Measurements from ENCODE around the gene RAP1GAP.

The RAP1GAP gene

DNA sequence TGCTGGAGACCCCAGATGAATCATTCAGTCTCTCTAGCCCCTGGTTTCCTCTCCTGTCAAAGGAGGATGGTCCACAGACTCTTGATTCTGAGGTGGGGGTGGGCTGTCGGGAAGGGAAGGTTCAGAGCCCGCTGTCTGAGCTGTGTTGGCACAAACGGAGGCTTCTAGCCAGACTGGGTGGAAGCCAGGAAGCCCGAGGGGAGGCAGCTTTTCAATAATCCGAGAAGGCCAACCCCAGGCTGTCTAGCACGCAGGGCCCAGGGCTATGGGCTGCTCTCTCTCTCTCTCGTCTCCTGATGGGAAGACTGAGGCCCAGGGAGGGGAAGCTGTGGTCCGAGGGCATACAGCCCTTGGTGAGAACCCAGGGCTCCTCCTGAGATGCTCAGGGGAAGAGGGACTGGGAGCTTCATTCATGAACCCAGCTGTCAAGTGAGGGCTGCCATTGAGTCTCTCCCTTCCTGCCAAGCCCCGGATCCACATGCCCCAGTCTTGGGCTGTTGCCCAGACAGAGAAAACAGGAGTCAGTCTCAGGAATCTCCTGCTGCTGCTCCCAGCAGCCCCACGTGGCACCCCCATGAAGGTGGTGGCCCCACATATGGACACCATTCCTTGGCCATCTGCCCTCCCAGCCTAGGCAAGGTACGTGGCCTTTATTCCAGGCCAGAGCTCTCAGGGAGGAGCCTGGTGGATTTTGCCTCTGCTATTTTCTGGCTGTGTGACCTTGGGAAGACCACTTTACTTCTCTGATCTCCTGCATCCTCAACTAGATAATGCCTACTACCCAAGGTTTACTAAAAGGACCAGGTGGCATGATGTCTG lies 44.4 kb downstream of the RAP1GAP start:
- no peak for DNase-seq

DNA sequence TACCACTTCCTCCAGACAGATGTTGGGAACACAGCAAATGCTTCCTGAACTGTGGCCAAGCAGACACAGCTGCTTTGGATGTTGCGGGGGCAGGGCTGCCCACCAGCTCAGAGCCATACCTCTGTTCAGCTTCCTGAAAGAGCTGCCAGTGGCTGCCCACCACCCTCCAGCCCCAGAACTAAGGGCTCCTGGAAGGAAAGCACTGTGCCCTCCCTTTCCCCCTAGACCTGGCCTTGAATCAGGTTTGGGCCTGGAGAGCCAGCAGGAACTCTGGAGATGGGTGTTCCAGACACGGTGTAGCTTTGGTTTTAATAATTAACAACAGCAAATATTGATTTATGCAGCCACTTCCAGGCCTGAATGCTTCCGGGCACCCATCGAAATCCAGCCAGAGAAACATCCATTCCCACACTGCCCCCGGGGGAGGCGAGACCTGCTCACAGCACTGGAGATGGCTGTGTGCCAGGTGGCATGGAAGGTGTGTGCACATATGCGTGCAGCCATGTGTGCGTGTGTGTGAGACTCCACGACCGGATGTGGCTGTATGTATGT lies 45.7 kb downstream of the RAP1GAP start:
- DNase-seq, result no peak

- DNase-seq, result no peak
Measured at GRCh38 chr1:21622466-21623315, 46.5 kb downstream of the RAP1GAP start.

DNA sequence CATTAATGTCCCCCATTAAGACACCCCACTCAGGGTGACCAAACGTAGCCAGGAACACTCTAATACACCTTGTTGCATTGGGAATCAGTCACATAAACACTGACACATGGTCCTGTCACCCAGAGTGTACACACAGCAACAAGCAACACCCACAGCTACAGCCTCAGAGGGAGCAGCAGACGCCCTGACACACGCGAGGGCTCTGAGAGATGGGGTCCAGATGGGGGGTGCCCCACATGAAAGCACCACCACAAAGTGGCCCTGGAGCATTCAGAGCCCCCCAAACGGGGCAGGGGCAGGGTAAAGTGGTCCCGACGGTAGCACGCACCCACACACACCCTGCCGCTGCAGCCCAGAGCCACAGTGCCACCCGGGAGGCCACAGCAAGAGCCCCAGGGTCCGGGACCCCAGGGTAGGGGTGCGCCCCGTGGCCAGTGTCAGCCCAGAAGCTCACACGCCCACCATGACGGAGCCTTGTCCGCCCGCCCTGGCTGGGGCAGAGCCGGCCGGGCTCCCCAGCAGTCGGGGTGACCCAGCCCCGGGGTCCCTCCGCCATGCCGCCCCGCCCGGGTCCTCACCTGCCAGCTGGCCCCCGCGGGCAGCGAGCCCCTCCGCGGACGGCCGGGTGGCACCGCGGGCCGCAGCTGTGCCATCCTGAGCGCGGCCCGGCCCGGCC lies 47.3 kb downstream of the RAP1GAP start:
- DNase-seq, result no peak

DNA sequence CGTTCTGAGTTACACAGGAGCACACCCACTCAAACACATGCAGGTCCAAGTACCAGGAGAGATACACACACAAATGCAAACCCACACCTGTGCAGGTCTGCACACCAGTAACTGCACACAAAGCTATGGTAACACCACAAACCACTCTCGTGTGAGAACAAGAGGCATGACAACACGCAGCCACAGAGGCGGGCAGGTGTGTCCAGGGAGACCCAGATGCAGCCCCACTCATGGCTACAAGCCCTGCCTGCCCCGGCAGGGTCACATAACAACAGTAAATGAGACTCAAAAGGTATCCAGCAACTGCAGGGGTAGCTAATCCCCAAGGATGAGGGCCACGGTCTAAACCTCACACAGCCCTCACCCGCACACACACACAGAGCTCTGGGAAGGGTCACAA lies 48.1 kb downstream of the RAP1GAP start:
- no peak for DNase-seq

DNA sequence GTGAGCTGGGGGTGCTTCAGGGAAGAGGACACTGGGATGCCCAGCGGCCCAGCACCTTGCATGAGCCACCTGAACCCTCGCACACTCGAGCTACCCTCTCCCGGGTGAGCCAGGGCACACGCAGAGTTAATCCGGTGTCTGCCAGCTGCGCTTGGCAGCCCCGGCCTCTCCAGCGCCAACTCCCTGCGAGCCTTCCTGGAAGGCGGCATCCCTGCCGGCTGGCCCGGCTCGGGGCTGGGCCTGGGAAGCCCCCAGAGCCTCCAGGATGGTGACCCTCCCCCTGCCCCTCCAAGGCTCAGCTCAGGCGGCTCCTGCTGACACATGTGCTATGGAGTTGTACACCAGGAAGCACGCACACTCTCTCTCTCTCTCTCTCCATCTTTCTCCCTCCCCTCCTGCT lies 48.7 kb downstream of the RAP1GAP start:
- no peak for DNase-seq

- no peak for DNase-seq
Measured at GRCh38 chr1:21620011-21620410, 49.1 kb downstream of the RAP1GAP start.

- no peak for DNase-seq
Measured at GRCh38 chr1:21619375-21619947, 49.7 kb downstream of the RAP1GAP start.

GRCh38 chr1:21618561-21619374 lies 50.4 kb downstream of the RAP1GAP start:
- no peak for DNase-seq

DNA sequence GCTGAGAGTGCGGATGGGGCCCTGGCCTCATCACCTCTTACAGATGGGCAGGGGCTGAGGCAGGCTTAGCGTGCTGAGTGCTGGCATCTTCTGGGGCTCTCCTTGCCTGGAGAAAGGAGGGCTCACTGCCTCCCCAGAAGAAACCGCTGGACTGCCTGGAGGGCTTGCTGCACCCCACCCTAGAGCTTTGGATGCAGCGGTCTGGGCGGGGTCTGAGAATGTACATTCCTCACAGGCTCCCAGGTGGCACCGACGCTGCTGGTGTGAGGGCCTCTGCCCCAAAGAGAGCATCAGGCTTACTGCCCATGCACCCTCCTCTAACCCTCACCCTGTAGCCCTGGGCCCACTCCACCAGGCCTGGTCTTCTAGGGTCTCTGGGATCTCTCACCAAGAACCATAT lies 51.1 kb downstream of the RAP1GAP start:
- DNase-seq, result no peak

- DNase-seq, result no peak
Measured at GRCh38 chr1:21617126-21617738, 51.9 kb downstream of the RAP1GAP start.

GRCh38 chr1:21616372-21616771 lies 52.8 kb downstream of the RAP1GAP start:
- DNase-seq, result no peak

DNA sequence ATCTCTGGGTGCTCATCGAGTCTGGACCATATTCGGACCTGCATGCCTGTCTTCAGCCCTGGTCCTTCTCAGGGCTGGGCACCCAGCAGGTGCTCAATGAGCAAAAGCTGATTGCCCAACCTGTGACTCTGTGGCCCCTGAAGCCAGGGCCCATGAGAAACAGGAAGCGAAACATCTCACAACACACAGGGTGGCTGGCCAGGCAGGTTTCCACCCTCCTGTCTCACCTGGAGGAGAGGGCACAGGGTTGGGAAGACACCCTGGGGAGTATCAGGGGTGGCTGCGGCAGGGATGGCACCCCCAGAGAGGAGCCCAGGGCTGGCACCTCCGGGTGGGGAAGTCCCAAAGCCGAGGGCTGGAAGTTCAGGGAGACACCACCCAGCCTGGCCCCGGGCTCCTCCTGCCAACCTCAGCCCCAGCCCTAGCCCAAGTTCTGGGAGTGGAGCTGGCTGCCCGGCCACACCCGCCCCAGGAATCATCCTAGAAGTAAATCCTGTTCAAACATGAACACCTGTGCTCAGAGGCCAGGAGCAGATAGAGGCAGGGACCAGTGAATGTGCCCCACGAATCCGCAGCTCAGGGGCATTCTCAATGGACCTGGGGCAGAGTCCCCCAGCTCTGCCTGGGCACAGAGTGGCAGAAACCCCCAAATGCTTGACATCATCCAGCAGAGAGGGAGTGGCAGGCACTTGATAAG lies 54.6 kb downstream of the RAP1GAP start:
- no peak for DNase-seq

GRCh38 chr1:21613072-21613867 lies 55.9 kb downstream of the RAP1GAP start:
- no peak for DNase-seq

- DNase-seq, result no peak
Measured at GRCh38 chr1:21612057-21612456, 57.1 kb downstream of the RAP1GAP start.

DNA sequence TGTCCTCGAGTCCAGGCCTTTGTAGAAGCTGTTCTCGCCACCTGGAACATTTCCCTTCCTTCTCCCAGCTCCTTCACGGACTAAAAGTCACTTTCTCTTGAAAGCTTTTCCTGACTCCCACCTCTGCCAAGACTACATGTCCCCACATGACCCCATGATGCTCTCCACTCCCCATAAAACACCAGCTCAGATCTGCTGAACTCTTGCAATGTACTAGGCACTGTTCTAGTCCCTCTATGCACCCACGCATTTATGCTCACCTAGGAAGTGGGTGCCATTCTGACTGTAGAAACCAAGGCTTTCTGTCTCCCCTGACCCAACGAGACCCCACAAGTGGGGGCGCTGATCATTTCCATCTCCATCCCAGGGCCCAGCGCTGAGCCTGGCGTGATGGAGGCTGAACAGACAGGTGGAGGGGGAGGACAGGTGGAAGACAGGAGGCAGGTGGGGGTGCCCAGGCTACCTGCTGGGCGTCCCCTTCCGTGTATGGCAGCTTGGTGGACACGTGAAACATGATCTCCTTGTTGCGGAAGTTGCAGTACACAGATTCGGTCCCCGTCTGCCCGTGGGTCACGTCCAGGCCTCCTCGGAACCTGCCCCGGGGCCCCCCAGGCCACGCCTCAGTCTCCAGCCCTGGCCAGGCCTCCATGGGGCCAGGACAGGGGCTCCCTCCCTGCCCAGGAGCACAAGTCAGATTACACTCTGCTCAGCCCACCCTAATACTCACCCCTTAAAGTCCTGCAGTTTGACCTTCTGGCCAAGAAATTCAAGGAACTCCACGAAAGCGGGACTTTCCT lies 58.0 kb downstream of the RAP1GAP start:
- no peak for DNase-seq

DNA sequence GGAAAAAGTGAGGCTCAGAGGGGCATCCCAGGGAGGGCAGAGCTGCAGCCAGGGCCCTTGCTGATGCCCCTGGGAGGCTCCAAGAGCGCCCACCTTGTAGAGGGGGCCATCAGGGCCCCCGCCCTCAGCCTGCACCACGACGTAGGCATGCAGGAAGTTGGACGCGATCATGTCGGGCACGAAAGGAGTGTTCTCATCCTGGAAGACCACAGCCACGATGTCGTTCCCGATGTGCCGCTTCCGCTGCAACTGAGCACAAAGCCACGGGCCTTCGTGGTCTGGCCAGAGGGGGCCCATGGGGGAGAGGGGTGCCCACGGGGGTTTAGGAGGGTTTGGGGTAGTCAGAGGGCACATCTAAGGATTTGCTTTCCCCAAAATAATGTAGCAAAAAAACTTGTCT lies 59.1 kb downstream of the RAP1GAP start:
- DNase-seq, result no peak

GRCh38 chr1:21608798-21609197 lies 60.4 kb downstream of the RAP1GAP start:
- DNase-seq, result no peak
